ENCODE results near the gene GABRG3.

- TF ChIP-seq CTCF (IDR thresholded peaks at IDR 0.05; ENCODE audit: extremely low read depth in 1 of 2, insufficient read depth in 1 of 2, low read depth in 1 of 2, low read length in 2 of 2), result no peak
- TF ChIP-seq POLR2A (IDR thresholded peaks at IDR 0.05; ENCODE audit: low read depth, low read length), result no peak
- TF ChIP-seq POLR2AphosphoS5 (IDR thresholded peaks at IDR 0.05; ENCODE audit: insufficient read depth, low read depth, low read length), result no peak
- no peak for TF ChIP-seq MAX (IDR thresholded peaks at IDR 0.05; ENCODE audit: insufficient read depth, insufficient read length)
- TF ChIP-seq EZH2 (IDR thresholded peaks at IDR 0.05; ENCODE audit: borderline replicate concordance, low read depth, low read length, severe bottlenecking), result no peak
- TF ChIP-seq MYC (IDR thresholded peaks at IDR 0.05; ENCODE audit: low read depth, low read length), result no peak
- no peak for TF ChIP-seq JUN (IDR thresholded peaks at IDR 0.05; ENCODE audit: borderline replicate concordance, insufficient read depth, insufficient read length, low read depth)
- no peak for TF ChIP-seq GATA2 (IDR thresholded peaks at IDR 0.05; ENCODE audit: insufficient read depth, insufficient read length, low read depth, low read length)
- no peak for TF ChIP-seq FOS (IDR thresholded peaks at IDR 0.05; ENCODE audit: borderline replicate concordance, insufficient read depth, low read length)
These were observed 273.1 kb downstream of the GABRG3 start for GRCh38 chr15:27244047-27244446.

Data from endothelial cell of umbilical vein (primary cell).